Astrocyte (in vitro differentiated cells and primary cell): Measurements from ENCODE around the gene HSPA4. TPM values are rescaled to one million over a fixed set of nuclear protein-coding genes. Genes with fewer than 3 reads are reported as not detected.
"Not testable (repeated sequence)": the region's sequence is repeated elsewhere in the genome, so short reads cannot be mapped to it uniquely, and the experiment has no call there.

Experiments used
- DNase-seq: peaks from one replicate; pipeline ENCODE4 v3.0.0-alpha.2; 2010; ENCODE audit warnings: low read depth
- FAIRE-seq: peaks from 2 replicates; lab custom pipeline; 2011; peaks lifted over from hg19 to GRCh38; lab: Jason Lieb, UNC
- H2AFZ ChIP-seq: 2 replicates; pipeline ENCODE4 v1.6.0; 2012; ENCODE audit warnings: low read depth, low read length, inconsistent platforms
- H3K27ac ChIP-seq: 2 replicates; pipeline ENCODE4 v1.5.1; 2011; ENCODE audit warnings: low read depth, low read length, inconsistent platforms
- H3K27me3 ChIP-seq: 2 replicates; pipeline ENCODE4 v1.6.0; 2011; ENCODE audit warnings: low read length, inconsistent platforms; ENCODE audit not compliant: insufficient read depth
- H3K36me3 ChIP-seq: 2 replicates; pipeline ENCODE4 v1.5.1; 2011; ENCODE audit warnings: low read length, inconsistent platforms; ENCODE audit not compliant: insufficient read depth
- H3K4me1 ChIP-seq: 2 replicates; pipeline ENCODE4 v1.5.1; 2011; ENCODE audit warnings: low read length, inconsistent platforms; ENCODE audit not compliant: insufficient read depth
- H3K4me2 ChIP-seq: 2 replicates; pipeline ENCODE4 v1.6.0; 2012; ENCODE audit warnings: low read length, inconsistent platforms
- H3K4me3 ChIP-seq: 2 replicates; pipeline ENCODE4 v1.5.1; 2011; ENCODE audit warnings: low read depth, mild to moderate bottlenecking, low read length, inconsistent platforms; ENCODE audit not compliant: insufficient read depth
- H3K79me2 ChIP-seq: 2 replicates; pipeline ENCODE4 v1.6.0; 2012; ENCODE audit warnings: mild to moderate bottlenecking, low read length, inconsistent platforms; ENCODE audit not compliant: insufficient read depth
- H3K9ac ChIP-seq: 2 replicates; pipeline ENCODE4 v1.6.0; 2012; ENCODE audit warnings: mild to moderate bottlenecking, low read length, inconsistent platforms
- H3K9me3 ChIP-seq: 2 replicates; pipeline ENCODE4 v1.5.1; 2012; ENCODE audit warnings: low read depth, mild to moderate bottlenecking, low read length, inconsistent platforms; ENCODE audit not compliant: insufficient read depth
- H4K20me1 ChIP-seq: 2 replicates; pipeline ENCODE4 v1.6.0; 2012; ENCODE audit warnings: low read length, inconsistent platforms; ENCODE audit not compliant: insufficient read depth
- H3K27ac Mint-ChIP-seq: one replicate; pipeline ENCODE4 v1.8.0; 2021; ENCODE audit warnings: mild to moderate bottlenecking, mixed read lengths; ENCODE audit not compliant: unreplicated experiment
- H3K27me3 Mint-ChIP-seq: one replicate; pipeline ENCODE4 v1.8.0; 2021; ENCODE audit warnings: low read depth, mixed read lengths; ENCODE audit not compliant: unreplicated experiment
- H3K36me3 Mint-ChIP-seq: one replicate; pipeline ENCODE4 v1.8.0; 2021; ENCODE audit warnings: low read depth, mixed read lengths; ENCODE audit not compliant: unreplicated experiment
- H3K4me1 Mint-ChIP-seq: one replicate; pipeline ENCODE4 v1.8.0; 2021; ENCODE audit warnings: low read depth, mixed read lengths; ENCODE audit not compliant: unreplicated experiment
- H3K4me3 Mint-ChIP-seq: one replicate; pipeline ENCODE4 v1.8.0; 2021; ENCODE audit warnings: mild to moderate bottlenecking, moderate library complexity, mixed read lengths; ENCODE audit not compliant: unreplicated experiment
- H3K9me3 Mint-ChIP-seq: one replicate; pipeline ENCODE4 v1.8.0; 2021; ENCODE audit warnings: mild to moderate bottlenecking, mixed read lengths; ENCODE audit not compliant: unreplicated experiment
- CTCF ChIP-seq: IDR thresholded peaks from 2 replicates; pipeline ENCODE4 v1.5.1; 2011; ENCODE audit warnings: low read depth, mild to moderate bottlenecking, inconsistent platforms, low read length, moderate library complexity; ENCODE audit not compliant: insufficient read depth
- EZH2 ChIP-seq: IDR thresholded peaks from 2 replicates; pipeline ENCODE4 v1.6.1; 2012; ENCODE audit warnings: mild to moderate bottlenecking, low read length, inconsistent platforms; ENCODE audit not compliant: insufficient read depth
- total RNA-seq: library from RNA; stranded (reverse); gene quantifications from 2 replicates; pipeline ENCODE4 v1.2.1, GENCODE V29; 2021

The HSPA4 gene
- total RNA-seq, 1 donor from 2014 or later, result 210 TPM

GRCh38 chr5:133136890-133137289, 85.1 kb downstream of the HSPA4 start:
- H4K20me1 ChIP-seq, H3K4me1 Mint-ChIP-seq, H3K4me3 ChIP-seq, H3K9ac ChIP-seq, H3K27ac Mint-ChIP-seq, H3K27me3 ChIP-seq, H3K4me2 ChIP-seq, H3K27ac ChIP-seq, H2AFZ ChIP-seq, H3K4me3 Mint-ChIP-seq, H3K36me3 ChIP-seq, H3K9me3 ChIP-seq, H3K4me1 ChIP-seq, H3K36me3 Mint-ChIP-seq, H3K79me2 ChIP-seq, FAIRE-seq, DNase-seq: not testable (repeated sequence)
- peaks cover 14% of the 10 kb centered on the region for H3K27me3 Mint-ChIP-seq
- peaks cover 10% of the 10 kb centered on the region for H3K9me3 Mint-ChIP-seq

GRCh38 chr5:133140311-133140710, 88.5 kb downstream of the HSPA4 start:
- no peak for TF ChIP-seq CTCF
- TF ChIP-seq EZH2, result no peak
- Histone ChIP-seq H3K27ac (no peak overlapping the region), H4K20me1 (no peaks in the 10 kb centered on the region), H3K27me3 (no peaks in the 10 kb centered on the region), H3K4me1 (no peaks in the 10 kb centered on the region), H3K9me3 (no peaks in the 10 kb centered on the region), H3K4me3 (no peak overlapping the region), H3K9ac (no peak overlapping the region), H3K79me2 (no peaks in the 10 kb centered on the region), H2AFZ (no peak overlapping the region), H3K4me2 (no peak overlapping the region), H3K36me3 (no peaks in the 10 kb centered on the region)
- Mint-ChIP-seq H3K27me3 (peaks cover 19% of the 10 kb centered on the region), H3K36me3 (no peaks in the 10 kb centered on the region), H3K27ac (no peak overlapping the region), H3K4me1 (no peaks in the 10 kb centered on the region), H3K9me3 (peaks cover 19% of the 10 kb centered on the region), H3K4me3 (no peak overlapping the region)
- DNase-seq, result no peak
- no peak for FAIRE-seq

GRCh38 chr5:133141746-133142145, 89.9 kb downstream of the HSPA4 start:
- no peaks in the 10 kb centered on the region for H3K27me3 ChIP-seq
- H3K36me3 ChIP-seq, result no peaks in the 10 kb centered on the region
- H3K4me1 Mint-ChIP-seq, result no peaks in the 10 kb centered on the region
- H3K36me3 Mint-ChIP-seq, result no peaks in the 10 kb centered on the region
- H3K27ac Mint-ChIP-seq, result no peak overlapping the region
- no peak overlapping the region for H2AFZ ChIP-seq
- no peak overlapping the region for H3K27ac ChIP-seq
- no peak overlapping the region for H3K4me2 ChIP-seq
- no peak overlapping the region for H3K4me3 ChIP-seq
- peaks cover 11% of the 10 kb centered on the region for H3K9me3 Mint-ChIP-seq
- H4K20me1 ChIP-seq, result no peaks in the 10 kb centered on the region
- FAIRE-seq (no peak), DNase-seq (no peak)
- H3K79me2 ChIP-seq, result no peaks in the 10 kb centered on the region
- H3K4me1 ChIP-seq, result no peaks in the 10 kb centered on the region
- H3K9me3 ChIP-seq, result no peaks in the 10 kb centered on the region
- H3K27me3 Mint-ChIP-seq, result peaks cover 19% of the 10 kb centered on the region
- no peak overlapping the region for H3K4me3 Mint-ChIP-seq
- H3K9ac ChIP-seq, result no peak overlapping the region
- TF ChIP-seq CTCF, result no peak
- no peak for TF ChIP-seq EZH2
